Right lung (tissue), 5 donors: ENCODE measurements around the gene NCF2. TPM values are rescaled to one million over a fixed set of nuclear protein-coding genes. Genes with fewer than 3 reads are reported as not detected.

ENCODE experiments used
- polyA plus RNA-seq, 5 donors: library from polyadenylated mRNA; unstranded; fragments of 120-200 nt; gene quantifications; one replicate each; pipeline versions ENCODE4 v1.2.1 to v1.2.3, GENCODE V29; 2013; ENCODE audit warnings: inconsistent platforms in 1 of 5, low replicate concordance in 1 of 5; ENCODE audit not compliant: insufficient read length in 5 of 5, insufficient read depth in 1 of 5

The NCF2 gene
- polyA plus RNA-seq, 5 donors: 5.4 to 7.1 (median 6.7) TPM

Other genes with a start within 250 kb of the NCF2 start
- gene NMNAT2, start 172.1 kb downstream of the NCF2 start, polyA plus RNA-seq: 1 to 10 TPM; 1.2 to 2.6 (median 1.5) TPM
- 10 to 100 TPM; 55.4 to 71.0 (median 67.0) TPM for gene SMG7, start 118.0 kb downstream of the NCF2 start, polyA plus RNA-seq
- 100 to 1,000 TPM; 119 to 159 (median 146) TPM for gene ARPC5, start 45.3 kb upstream of the NCF2 start, polyA plus RNA-seq
- 1 to 10 TPM in 3 of 5 donors, under 1 TPM in 2; 0.50 to 2.6 (median 1.3) TPM for gene APOBEC4, start 62.9 kb upstream of the NCF2 start, polyA plus RNA-seq
- gene RGL1, start 214.7 kb upstream of the NCF2 start, polyA plus RNA-seq: 10 to 100 TPM; 35.2 to 44.1 (median 41.1) TPM